Pancreas (tissue), 10 donors: ENCODE results near the gene CPT1B. TPM values are rescaled to one million over a fixed set of nuclear protein-coding genes. Genes with fewer than 3 reads are reported as not detected.
A peak's percentile ranks its signal among the peaks of the same experiment; 100 is the strongest.

Source experiments
- ATAC-seq, 4 donors: fragments of 200-7000 bp; cut with Tn5 transposase; one replicate each; pipeline versions ENCODE4 v1.8.0 to v1.9.1; 2020; ENCODE audit warnings: mild to moderate bottlenecking in 4 of 4, moderate library complexity in 4 of 4
- DNase-seq, 6 donors: peaks; one replicate each; pipeline ENCODE4 v3.0.0-alpha.2; 2020
- FAIRE-seq: peaks from 2 replicates; lab custom pipeline; 2012; peaks lifted over from hg19 to GRCh38; lab: Jason Lieb, UNC
- H3K27ac ChIP-seq, 4 donors: fragments of 200-600 bp; sonication (generic); 1 replicate in 3 of 4; 2 replicates in 1 of 4; pipeline versions ENCODE4 v1.5.0 to v1.8.0; 2020
- H3K27me3 ChIP-seq, 4 donors: fragments of 200-600 bp; one replicate each; pipeline ENCODE4 v1.8.0; 2021
- H3K36me3 ChIP-seq, 3 donors: fragments of 200-600 bp; sonication (generic) in 1 of 3; one replicate each; pipeline versions ENCODE4 v1.5.0 to v1.8.0; 2020 to 2021
- H3K4me1 ChIP-seq, 3 donors: fragments of 200-600 bp; one replicate each; pipeline ENCODE4 v1.8.0; 2021
- H3K4me3 ChIP-seq, 4 donors: fragments of 200-600 bp; sonication (generic) in 2 of 4; one replicate each; pipeline versions ENCODE4 v1.5.0 to v1.8.0; 2020 to 2021
- H3K9me3 ChIP-seq, 4 donors: fragments of 200-600 bp; one replicate each; pipeline ENCODE4 v1.8.0; 2021
- CTCF ChIP-seq, 4 donors: fragments of 200-600 bp; sonication (generic) in 3 of 4; IDR thresholded peaks; one replicate each; pipeline versions ENCODE4 v1.5.0 to v1.8.0; 2021; ENCODE audit warnings: antibody characterized with exemption in 4 of 4
- WGBS, 2 donors: extraction: QIAGEN DNeasy Blood & Tissue Kit; methylation state at CpG; one replicate each; pipeline ENCODE4 v1.1.7; 2013; 5-methylcytosine and 5-hydroxymethylcytosine counted together
- intact Hi-C, 3 donors: fragments of 100-400 bp; cut with DNase I; formaldehyde crosslinking; loops; one replicate each; pipeline versions ENCODE4 v1.11.1 to v1.14.2; 2022
- polyA plus RNA-seq, 2 donors: library from polyadenylated mRNA; stranded (reverse); fragments of 200-250 nt; gene quantifications; one replicate each; pipeline ENCODE4 v1.2.3, GENCODE V29; 2013
- total RNA-seq, 6 donors: library from RNA; stranded (reverse); fragmentation: NEBNext Ultra II Directional in 4 of 6; extraction: Animal tissue kit (Norgen Biotek cat#: 25700) in 4 of 6; gene quantifications; one replicate each; pipeline versions ENCODE4 v1.2.1 to v1.2.4, GENCODE V29; 2021 to 2023
- donor health status: healthy with polysubstance abuse.
- donor health status: DM: no; HTN: no; CAD: no; lungs with moderate emphysema.
- donor health status: DM: no; HTN: no; CAD: no.
- donor health status: control.
- donor health status: control.
- donor health status: Bipolar disorder and iron deficiency.
- donor health status: DM: yes; HTN: yes; CAD: no.
- donor health status: DM: no; HTN: no; CAD: no.
- donor health status: DM: no; HTN: no; CAD: no.
- donor health status: DM: yes; HTN: yes; CAD: no.

The CPT1B gene
- total and polyA plus RNA-seq, 8 donors: 7.2 to 87.0 (median 13.6) TPM

- Histone ChIP-seq H3K36me3 (no peaks in the 10 kb centered on the region), H3K4me3 (peak overlapping the region; percentile 23 to 60 (median 47)), H3K4me1 (peaks cover 0 to 20% (median 15%) of the 10 kb centered on the region in 3 donors), H3K27ac (peak overlapping the region; percentile 65 to 94 (median 84)), H3K27me3 (peaks cover 0 to 9% (median 0%) of the 10 kb centered on the region in 4 donors), H3K9me3 (no peaks in the 10 kb centered on the region)
- TF ChIP-seq CTCF (IDR thresholded peaks at IDR 0.05): no peak
- FAIRE-seq (no peak), ATAC-seq (peak; percentile 32 to 52 (median 37)), DNase-seq (peak in 3 of 6 donors; percentile 65 to 82 (median 82))
- WGBS, 2 donors: 1 to 3% methylated on average over 20 to 44 of the region's 44 CpGs
- intact Hi-C loops: no loop called here
Observed at GRCh38 chr22:50531546-50531961, 46.7 kb downstream of the CPT1B start.

DNA sequence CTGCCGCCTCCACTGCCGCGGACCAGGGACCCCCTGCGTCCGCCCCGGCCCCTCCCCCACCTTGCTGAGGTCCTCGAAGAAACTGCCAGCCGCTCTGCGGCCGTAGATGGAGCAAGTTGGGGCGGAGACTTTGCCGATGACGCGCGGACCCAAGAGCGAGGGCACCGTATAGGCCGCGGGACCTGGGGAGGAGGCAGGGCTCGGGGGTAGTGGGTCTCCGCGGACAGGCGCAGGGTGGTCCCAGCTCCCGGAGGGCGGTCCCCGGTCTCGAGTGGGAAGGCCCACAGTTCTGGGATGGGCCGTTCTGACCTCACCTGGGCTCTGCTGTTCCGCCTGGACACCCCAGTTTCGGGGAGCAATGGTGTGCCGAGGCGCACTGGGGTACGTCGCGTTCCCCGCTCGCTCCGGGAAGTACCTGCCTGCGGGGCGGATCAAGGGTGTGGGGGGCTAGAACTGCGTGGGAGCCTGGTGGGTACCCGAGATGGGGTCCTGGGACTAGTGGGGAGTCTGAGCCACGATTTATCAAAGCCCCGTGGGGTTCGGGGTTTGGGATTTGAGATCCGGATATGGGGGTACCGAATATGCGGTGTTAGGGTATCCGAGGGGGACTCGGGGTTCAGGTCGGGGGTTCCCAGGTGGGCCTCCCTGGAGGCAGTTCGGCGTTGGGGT is 47.2 kb downstream of the CPT1B start:
- peak overlapping the region; percentile 23 to 60 (median 47) for H3K4me3 ChIP-seq
- FAIRE-seq: no peak
- peak overlapping the region; percentile 65 to 94 (median 84) for H3K27ac ChIP-seq
- H3K4me1 ChIP-seq: peaks cover 0 to 20% (median 15%) of the 10 kb centered on the region in 3 donors
- no peaks in the 10 kb centered on the region for H3K9me3 ChIP-seq
- peak; percentile 46 to 71 (median 54) for ATAC-seq
- H3K36me3 ChIP-seq: no peaks in the 10 kb centered on the region
- intact Hi-C loops: no loop called here
- DNase-seq: peak; percentile 61 to 90 (median 82)
- no peak for TF ChIP-seq CTCF (IDR thresholded peaks at IDR 0.05)
- peaks cover 0 to 9% (median 0%) of the 10 kb centered on the region in 4 donors for H3K27me3 ChIP-seq
- 4 to 5% methylated on average over 46 to 53 of the region's 53 CpGs for WGBS, 2 donors

GRCh38 chr22:50530580-50530876 is 47.7 kb downstream of the CPT1B start:
- intact Hi-C loops: no loop called here
- peak overlapping the region; percentile 10 to 60 (median 34) for H3K4me3 ChIP-seq
- peaks cover 0 to 20% (median 15%) of the 10 kb centered on the region in 3 donors for H3K4me1 ChIP-seq
- H3K36me3 ChIP-seq: no peaks in the 10 kb centered on the region
- DNase-seq (peak in 1 of 6 donors; percentile 44), ATAC-seq (peak in 2 of 4 donors; percentile 0), FAIRE-seq (no peak)
- TF ChIP-seq CTCF (IDR thresholded peaks at IDR 0.05): no peak
- H3K27ac ChIP-seq: peak overlapping the region; percentile 65 to 94 (median 84)
- H3K9me3 ChIP-seq: no peaks in the 10 kb centered on the region
- WGBS, 2 donors: 6% methylated on average over 17 to 21 of the region's 21 CpGs
- H3K27me3 ChIP-seq: peaks cover 0 to 9% (median 0%) of the 10 kb centered on the region in 4 donors

- 2% methylated on average over 80 to 92 of the region's 92 CpGs for WGBS, 2 donors
- H3K27ac ChIP-seq: peak within 1 kb of the TSS; percentile 65 to 94 (median 84)
- H3K9me3 ChIP-seq: no peaks in the 10 kb centered on the region
- H3K36me3 ChIP-seq: no peaks in the 10 kb centered on the region
- no peak for FAIRE-seq
- intact Hi-C loops: no loop called here
- H3K27me3 ChIP-seq: peaks cover 0 to 9% (median 0%) of the 10 kb centered on the region in 4 donors
- TF ChIP-seq CTCF (IDR thresholded peaks at IDR 0.05): no peak
- peaks cover 0 to 20% (median 15%) of the 10 kb centered on the region in 3 donors for H3K4me1 ChIP-seq
- ATAC-seq: peak; percentile 7 to 39 (median 30)
- DNase-seq: peak; percentile 64 to 90 (median 80)
- H3K4me3 ChIP-seq: peak within 1 kb of the TSS; percentile 23 to 60 (median 34)
Observed at GRCh38 chr22:50529897-50530579, 48.2 kb downstream of the CPT1B start, which contains the start of gene TYMP. Gene TYMP, minus strand, starts transcription at chr22:50530012. Its CDS starts 303 bp downstream, at chr22:50529709.
